GM19035 (cell line): ENCODE data around the gene SNAI3.

ENCODE experiments used
- ATAC-seq: cut with Tn5 transposase; IDR thresholded peaks from one replicate; pipeline ENCODE4 v1.9.1; 2021; ENCODE audit not compliant: unreplicated experiment

The SNAI3 gene

DNA sequence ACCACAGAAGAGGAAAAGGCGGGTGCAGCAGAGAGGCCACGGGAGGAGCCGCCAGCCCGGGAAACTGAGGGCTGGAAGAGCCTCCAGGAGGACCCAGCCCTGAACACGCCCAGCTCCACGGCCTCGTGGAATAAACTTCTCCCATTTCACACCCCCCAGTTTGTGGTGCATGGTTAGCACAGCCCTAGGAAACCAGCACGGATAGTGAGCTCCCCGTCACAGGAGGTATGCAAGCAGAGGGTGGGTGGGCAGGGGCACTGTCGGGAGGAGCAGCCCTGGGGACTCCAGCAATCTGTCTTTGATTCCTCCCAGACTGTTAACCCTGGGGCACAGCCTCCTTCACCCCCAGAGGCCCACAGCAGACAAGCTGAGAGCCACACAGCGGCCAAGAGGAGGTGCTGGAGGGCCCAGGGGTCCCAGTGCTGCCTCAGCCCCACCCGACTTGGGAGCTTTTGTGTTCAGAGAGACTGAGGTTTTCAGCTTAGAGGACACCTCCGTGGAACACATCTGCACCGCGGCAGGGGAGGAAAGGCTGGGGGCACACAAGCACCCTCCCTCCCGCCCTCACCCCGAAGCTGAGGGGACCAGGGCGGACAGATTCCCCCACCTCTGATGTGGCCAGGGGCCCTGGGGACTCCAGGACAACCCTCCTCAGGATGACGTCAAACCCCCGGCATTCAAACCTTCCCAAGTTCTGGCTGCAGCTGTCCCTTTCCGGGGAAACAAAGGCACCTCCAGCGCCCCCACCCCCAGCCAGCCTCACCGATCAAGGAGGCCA lies 49.6 kb downstream of the SNAI3 start:
- ATAC-seq, result no peak

- ATAC-seq, result no peak
Observed at GRCh38 chr16:88635671-88636319, 50.5 kb downstream of the SNAI3 start.

GRCh38 chr16:88634994-88635670 lies 51.2 kb downstream of the SNAI3 start:
- ATAC-seq, result no peak

DNA sequence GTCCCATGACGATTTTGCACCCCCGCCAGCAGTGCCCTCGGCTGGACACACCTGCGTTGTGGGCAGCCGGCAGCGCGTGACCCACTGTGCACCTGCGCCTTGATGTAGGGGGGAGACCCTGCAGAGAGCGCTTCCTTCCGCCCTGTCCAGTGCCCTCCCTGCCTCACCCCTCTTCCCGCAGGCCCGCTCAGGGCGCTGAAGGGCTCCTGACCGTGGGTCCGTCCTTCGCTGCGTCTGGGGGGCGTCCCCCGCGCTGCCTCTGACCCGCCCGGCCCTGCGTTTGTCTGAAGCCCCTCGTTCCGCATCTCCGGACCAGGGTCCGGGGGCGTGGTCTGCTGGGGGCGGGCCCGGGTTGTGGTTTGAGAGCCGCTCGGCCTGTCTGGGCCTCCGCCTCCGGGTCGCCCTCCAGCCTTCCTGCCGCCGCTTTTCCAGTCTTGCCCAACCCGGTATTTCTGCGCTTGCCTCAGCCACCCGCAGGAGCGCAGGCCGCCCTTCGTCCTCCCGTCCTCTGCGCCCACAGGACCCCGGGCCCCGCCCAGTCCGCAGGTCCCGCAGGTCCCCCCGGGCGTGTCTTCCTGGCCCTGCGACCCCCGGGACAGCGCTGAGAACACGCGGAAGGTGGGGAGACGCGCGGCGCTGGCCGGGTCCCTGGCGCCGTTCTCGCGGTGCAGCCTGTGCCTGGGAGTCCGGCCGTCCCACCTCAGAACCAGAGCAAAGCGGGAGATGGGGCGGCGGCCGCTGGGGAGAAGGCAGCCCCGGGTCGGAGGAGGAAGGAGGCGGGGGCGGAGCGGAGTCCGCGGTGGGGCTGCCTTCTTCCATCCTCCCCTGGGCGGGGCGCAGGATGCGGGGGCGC lies 51.9 kb downstream of the SNAI3 start:
- ATAC-seq, result peak; percentile 55

GRCh38 chr16:88633684-88634140 lies 52.6 kb downstream of the SNAI3 start:
- ATAC-seq, result peak; percentile 31

- ATAC-seq, result no peak
Observed at GRCh38 chr16:88632587-88632930, 53.7 kb downstream of the SNAI3 start.

GRCh38 chr16:88631920-88632586 lies 54.3 kb downstream of the SNAI3 start:
- ATAC-seq, result no peak

DNA sequence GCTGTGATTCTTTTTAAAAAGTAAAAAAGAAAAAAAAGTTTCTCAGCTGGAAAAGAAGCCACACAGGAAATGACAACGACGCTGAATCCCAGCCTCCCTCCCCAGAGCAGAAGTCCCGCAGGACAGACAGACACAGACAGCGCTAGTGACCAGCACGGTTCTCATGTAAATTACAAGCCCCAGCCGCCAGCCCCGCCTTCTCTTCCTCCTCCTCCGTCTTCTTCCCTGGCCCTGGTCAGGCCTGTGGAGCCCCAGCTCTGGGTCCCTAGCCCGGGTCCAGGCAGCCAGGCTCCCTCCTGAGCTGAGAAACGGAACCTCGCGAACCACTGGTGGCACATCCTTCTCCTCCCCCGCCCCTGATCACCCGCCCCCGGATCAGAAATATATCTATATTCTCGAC lies 54.9 kb downstream of the SNAI3 start:
- ATAC-seq, result no peak

DNA sequence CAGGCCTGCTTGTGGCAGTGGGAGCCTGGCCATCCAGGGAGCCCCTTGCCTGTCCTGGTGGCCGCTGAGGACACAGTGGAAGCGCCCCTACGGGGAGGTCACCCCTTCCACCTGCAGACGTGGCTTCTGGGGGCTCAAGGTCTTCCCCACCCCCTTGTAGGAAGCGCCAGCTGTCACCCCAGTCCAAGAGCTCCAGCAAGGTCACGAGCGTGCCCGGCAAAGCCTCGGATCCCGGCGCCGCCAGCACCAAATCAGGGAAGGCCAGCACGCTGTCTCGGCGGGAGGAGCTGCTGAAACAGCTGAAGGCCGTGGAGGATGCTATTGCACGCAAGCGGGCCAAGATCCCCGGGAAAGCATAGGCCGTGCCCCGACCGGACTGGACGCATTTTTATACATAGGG lies 55.4 kb downstream of the SNAI3 start:
- no peak for ATAC-seq

- ATAC-seq, result no peak
Observed at GRCh38 chr16:88630433-88630832, 55.9 kb downstream of the SNAI3 start.

DNA sequence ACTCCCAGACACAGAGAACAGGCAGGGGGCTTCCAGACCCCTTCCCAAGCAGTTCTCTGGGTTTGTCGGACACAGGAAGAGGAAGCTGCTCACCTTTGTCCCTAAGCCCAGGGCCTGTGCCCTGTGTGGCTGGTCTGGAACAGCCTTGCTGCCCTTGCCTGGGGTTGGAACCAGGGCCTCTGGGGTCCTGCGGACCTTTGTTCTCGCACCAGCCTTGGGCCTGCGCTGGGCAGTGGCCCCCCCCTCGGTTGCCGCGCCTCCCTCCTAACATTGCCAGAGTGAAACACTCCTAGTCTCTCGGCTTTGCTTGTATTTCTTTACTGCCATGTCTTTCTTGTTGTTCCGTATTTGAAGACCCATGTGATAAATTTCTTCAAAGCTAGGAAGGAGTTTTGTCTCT lies 56.5 kb downstream of the SNAI3 start:
- no peak for ATAC-seq

- ATAC-seq, result no peak
Observed at GRCh38 chr16:88628512-88628974, 57.8 kb downstream of the SNAI3 start.
